Upper lobe of left lung (tissue), 6 donors: ENCODE data around the gene ABCG1. TPM values are rescaled to one million over a fixed set of nuclear protein-coding genes. Genes with fewer than 3 reads are reported as not detected.

Experiments
- ATAC-seq, 2 donors: fragments of 200-7000 bp; cut with Tn5 transposase; one replicate each; pipeline ENCODE4 v1.9.1; 2022; ENCODE audit warnings: mild to moderate bottlenecking in 2 of 2, moderate library complexity in 2 of 2; ENCODE audit not compliant: low FRiP score in 2 of 2
- DNase-seq, 2 donors: peaks; one replicate each; pipeline ENCODE4 v3.0.0-alpha.2; 2019 to 2020
- H3K27ac ChIP-seq, 4 donors: fragments of 200-600 bp; sonication (generic); one replicate each; pipeline ENCODE4 v1.5.1; 2016 to 2019
- H3K27me3 ChIP-seq, 4 donors: fragments of 200-600 bp; sonication (generic); one replicate each; pipeline ENCODE4 v1.5.1; 2017 to 2019
- H3K36me3 ChIP-seq, 4 donors: fragments of 200-600 bp; sonication (generic); one replicate each; pipeline ENCODE4 v1.5.1; 2016 to 2019
- H3K4me1 ChIP-seq, 4 donors: fragments of 200-600 bp; sonication (generic); one replicate each; pipeline ENCODE4 v1.5.1; 2018 to 2019
- H3K4me3 ChIP-seq, 4 donors: fragments of 200-600 bp; sonication (generic); one replicate each; pipeline ENCODE4 v1.5.1; 2017 to 2019; ENCODE audit warnings: mild to moderate bottlenecking in 2 of 4, moderate library complexity in 1 of 4
- H3K9me3 ChIP-seq, 4 donors: fragments of 200-600 bp; sonication (generic); one replicate each; pipeline ENCODE4 v1.5.1; 2018 to 2019
- CTCF ChIP-seq, 6 experiments: fragments of 450-650 bp in 4 of 6; fragments of 200-600 bp in 2 of 6; sonication (generic) in 2 of 6; IDR thresholded peaks; one replicate each; pipeline ENCODE4 v1.5.1; 2016 to 2019; ENCODE audit warnings: antibody characterized with exemption in 6 of 6
- EP300 ChIP-seq, 4 donors: sonication (generic); formaldehyde crosslinking; IDR thresholded peaks; one replicate each; pipeline ENCODE4 v1.5.1; 2017; ENCODE audit warnings: antibody characterized with exemption in 4 of 4, control low read depth in 2 of 4
- POLR2A ChIP-seq, 4 donors: fragments of 450-650 bp; IDR thresholded peaks; one replicate each; pipeline ENCODE4 v1.5.1; 2016 to 2017; ENCODE audit warnings: antibody characterized with exemption in 4 of 4, mild to moderate bottlenecking in 2 of 4
- POLR2AphosphoS5 ChIP-seq, 2 donors: sonication (generic); formaldehyde crosslinking; IDR thresholded peaks; one replicate each; pipeline ENCODE4 v1.5.1; 2017; ENCODE audit warnings: antibody characterized with exemption in 2 of 2
- WGBS, 2 donors: methylation state at CpG; one replicate each; pipeline ENCODE4 v1.1.5; 2017 to 2018; 5-methylcytosine and 5-hydroxymethylcytosine counted together
- total RNA-seq, 6 donors: library from RNA; depleted of rRNA in 4 of 6; stranded (reverse); fragments of >200 nt in 4 of 6; gene quantifications; one replicate each; pipeline versions ENCODE4 v1.1.0 to v1.2.1, GENCODE V29; 2016 to 2021
- donor health status: DM: no; HTN: no; CAD: no; lungs with moderate emphysema.
- donor health status: DM: no; HTN: yes; CAD: no; lungs with severe emphysema.

ABCG1 gene
- total RNA-seq, 6 donors from 2014 or later, result 56.7 to 130 (median 79.8) TPM

- Histone ChIP-seq H3K9me3 (no peaks in the 10 kb centered on the region), H3K27me3 (no peaks in the 10 kb centered on the region), H3K4me3 (no peak overlapping the region), H3K4me1 (peaks cover 36 to 59% (median 45%) of the 10 kb centered on the region in 4 donors), H3K36me3 (peaks cover 0 to 14% (median 0%) of the 10 kb centered on the region in 4 donors), H3K27ac (peak overlapping the region in 1 of 4 donors; percentile 79)
- TF ChIP-seq CTCF (IDR thresholded peaks at IDR 0.05) (no peak), POLR2A (IDR thresholded peaks at IDR 0.05) (no peak), POLR2AphosphoS5 (IDR thresholded peaks at IDR 0.05) (no peak), EP300 (IDR thresholded peaks at IDR 0.05) (no peak)
- WGBS, 2 donors, result 88 to 94% methylated on average over 2 of the region's 2 CpGs
- ATAC-seq (no peak), DNase-seq (no peak)
Measured at GRCh38 chr21:42226626-42227025, 7.7 kb downstream of the ABCG1 start.

- Histone ChIP-seq H3K4me1 (peaks cover 42 to 61% (median 52%) of the 10 kb centered on the region in 4 donors), H3K36me3 (peaks cover 0 to 14% (median 0%) of the 10 kb centered on the region in 4 donors), H3K4me3 (peak overlapping the region in 1 of 4 donors; percentile 4), H3K27ac (peak overlapping the region; percentile 46 to 80 (median 78)), H3K9me3 (no peaks in the 10 kb centered on the region), H3K27me3 (no peaks in the 10 kb centered on the region)
- TF ChIP-seq CTCF (IDR thresholded peaks at IDR 0.05), result peak in 1 of 6 experiments; percentile 4
- peak in 2 of 4 donors; percentile 54 to 73 for TF ChIP-seq EP300 (IDR thresholded peaks at IDR 0.05)
- peak; percentile 78 to 89 for TF ChIP-seq POLR2AphosphoS5 (IDR thresholded peaks at IDR 0.05)
- TF ChIP-seq POLR2A (IDR thresholded peaks at IDR 0.05), result peak in 1 of 4 donors; percentile 48
- 34 to 44% methylated on average over 6 to 10 of the region's 10 CpGs for WGBS, 2 donors
- ATAC-seq (peak; percentile 95 to 98), DNase-seq (peak; percentile 86 to 95)
Measured at GRCh38 chr21:42227909-42228708, 9.2 kb downstream of the ABCG1 start.

GRCh38 chr21:42228709-42229220 lies 9.8 kb downstream of the ABCG1 start:
- H3K9me3 ChIP-seq, result no peaks in the 10 kb centered on the region
- H3K36me3 ChIP-seq, result peaks cover 0 to 12% (median 0%) of the 10 kb centered on the region in 4 donors
- no peak for DNase-seq
- no peak overlapping the region for H3K4me3 ChIP-seq
- H3K4me1 ChIP-seq, result peaks cover 49 to 63% (median 58%) of the 10 kb centered on the region in 4 donors
- H3K27me3 ChIP-seq, result no peaks in the 10 kb centered on the region
- 91 to 92% methylated on average over 7 to 11 of the region's 11 CpGs for WGBS, 2 donors
- peak overlapping the region; percentile 18 to 80 (median 72) for H3K27ac ChIP-seq
- TF ChIP-seq POLR2AphosphoS5 (IDR thresholded peaks at IDR 0.05) (no peak), EP300 (IDR thresholded peaks at IDR 0.05) (no peak), POLR2A (IDR thresholded peaks at IDR 0.05) (no peak), CTCF (IDR thresholded peaks at IDR 0.05) (no peak)
- ATAC-seq, result no peak

- H3K4me3 ChIP-seq, result no peak overlapping the region
- ATAC-seq, result no peak
- no peak for TF ChIP-seq EP300 (IDR thresholded peaks at IDR 0.05)
- no peak for TF ChIP-seq CTCF (IDR thresholded peaks at IDR 0.05)
- TF ChIP-seq POLR2AphosphoS5 (IDR thresholded peaks at IDR 0.05), result no peak
- TF ChIP-seq POLR2A (IDR thresholded peaks at IDR 0.05), result no peak
- peaks cover 57 to 72% (median 67%) of the 10 kb centered on the region in 4 donors for H3K4me1 ChIP-seq
- H3K9me3 ChIP-seq, result no peaks in the 10 kb centered on the region
- no peaks in the 10 kb centered on the region for H3K27me3 ChIP-seq
- H3K27ac ChIP-seq, result peak overlapping the region in 2 of 4 donors; percentile 79 to 80
- H3K36me3 ChIP-seq, result peaks cover 0 to 11% (median 0%) of the 10 kb centered on the region in 4 donors
- DNase-seq, result no peak
- WGBS, 2 donors, result 80 to 89% methylated on average over 7 of the region's 7 CpGs
Measured at GRCh38 chr21:42229676-42230075, 10.7 kb downstream of the ABCG1 start.
